ENCODE results near the gene RRP1. TPM values are rescaled to one million over a fixed set of nuclear protein-coding genes. Genes with fewer than 3 reads are reported as not detected.

Gene RRP1
- total RNA-seq, 1 experiment from 2014 or later, result 76.7 TPM

- no CpG with 5 or more reads among the region's 18 CpGs for WGBS (ENCODE audit: extremely low coverage, insufficient read length, low lambda C conversion rate)
- peaks cover 2% of the 10 kb centered on the region in 2 experiments; a peak in 1 of 5 replicates for H3K9me3 Mint-ChIP-seq
These were observed 37.7 kb downstream of the RRP1 start for GRCh38 chr21:43827015-43827611.

More at GRCh38 chr21:43827015-43827611, 37.7 kb downstream of the RRP1 start:
- Mint-ChIP-seq H3K4me3 (no peak overlapping the region), H3K4me1 (peaks cover 8% of the 10 kb centered on the region in 2 experiments), H3K36me3 (ENCODE audit: insufficient read depth in 1 of 3, low read depth in 3 of 3) (no peaks in the 10 kb centered on the region; a peak in 1 of 7 replicates), H3K27me3 (ENCODE audit: low read depth) (peaks cover 4% of the 10 kb centered on the region), H3K27ac (no peak overlapping the region)
- no peaks in the 10 kb centered on the region for H3K79me2 ChIP-seq (ENCODE audit: insufficient read depth, low read length)
- no peak overlapping the region for H3K9ac ChIP-seq (ENCODE audit: extremely low read depth, insufficient read length, low read length)
- no peaks in the 10 kb centered on the region for H3K23me2 ChIP-seq (ENCODE audit: insufficient read length, low read depth, low read length, poor library complexity, severe bottlenecking)
- H2BK12ac ChIP-seq (ENCODE audit: insufficient read length, low read depth, low read length), result no peak overlapping the region
- no peak overlapping the region for H3K18ac ChIP-seq (ENCODE audit: insufficient read length, low read depth, low read length)
- no peak overlapping the region for H2AK5ac ChIP-seq (ENCODE audit: insufficient read length, low read length)
- H3K9me3 ChIP-seq (ENCODE audit: control insufficient read depth, low read depth, low read length), result no peaks in the 10 kb centered on the region
- H2BK5ac ChIP-seq (ENCODE audit: insufficient read length, low read length), result no peak overlapping the region
- no peaks in the 10 kb centered on the region for H3K79me1 ChIP-seq (ENCODE audit: insufficient read depth, low read depth, low read length, poor library complexity, severe bottlenecking)
- H2BK120ac ChIP-seq (ENCODE audit: low read depth, low read length, poor library complexity, severe bottlenecking), result no peak overlapping the region
- no peak for TF ChIP-seq CTCF (conservative IDR thresholded peaks at IDR 0.05)
- H2AFZ ChIP-seq (ENCODE audit: low read length), result no peak overlapping the region
- no peak overlapping the region for H4K91ac ChIP-seq (ENCODE audit: insufficient read length, low read depth, low read length)
- no peak for DNase-seq
- no peak overlapping the region for H3K14ac ChIP-seq (ENCODE audit: insufficient read depth, low read length)
- H3T11ph ChIP-seq (ENCODE audit: low read length), result no peak overlapping the region
- no peak overlapping the region for H2BK15ac ChIP-seq (ENCODE audit: low read depth, low read length)
- no peaks in the 10 kb centered on the region for H3K4me1 ChIP-seq (ENCODE audit: insufficient read depth, low read length)
- H3K4ac ChIP-seq (ENCODE audit: low read depth, low read length), result no peak overlapping the region
- no peak overlapping the region for H3K23ac ChIP-seq (ENCODE audit: insufficient read length, low read depth, low read length)
- H3K27ac ChIP-seq (ENCODE audit: insufficient read length, low read depth, low read length), result no peak overlapping the region
- no peak overlapping the region for H3K56ac ChIP-seq (ENCODE audit: insufficient read length, low read depth, low read length)
- H4K5ac ChIP-seq (ENCODE audit: insufficient read length, low read depth, low read length), result no peak overlapping the region
- no peak overlapping the region for H4K8ac ChIP-seq (replicated peaks; ENCODE audit: insufficient read length, low read depth, low read length)
- no peaks in the 10 kb centered on the region for H4K20me1 ChIP-seq (ENCODE audit: control insufficient read depth, insufficient read depth, insufficient read length)
- no peaks in the 10 kb centered on the region for H3K27me3 ChIP-seq (ENCODE audit: insufficient read depth, low read length)
- no peak overlapping the region for H2BK20ac ChIP-seq (ENCODE audit: low read depth, low read length, poor library complexity, severe bottlenecking)
- no peak overlapping the region for H3K4me2 ChIP-seq (ENCODE audit: insufficient read depth, insufficient read length, low read length)

Data from H9 (cell line).